ENCODE measurements around the gene CENPS. TPM values are rescaled to one million over a fixed set of nuclear protein-coding genes. Genes with fewer than 3 reads are reported as not detected.

The CENPS gene
- total RNA-seq, 2 experiments from 2014 or later = 18.3 to 21.9 TPM

DNA sequence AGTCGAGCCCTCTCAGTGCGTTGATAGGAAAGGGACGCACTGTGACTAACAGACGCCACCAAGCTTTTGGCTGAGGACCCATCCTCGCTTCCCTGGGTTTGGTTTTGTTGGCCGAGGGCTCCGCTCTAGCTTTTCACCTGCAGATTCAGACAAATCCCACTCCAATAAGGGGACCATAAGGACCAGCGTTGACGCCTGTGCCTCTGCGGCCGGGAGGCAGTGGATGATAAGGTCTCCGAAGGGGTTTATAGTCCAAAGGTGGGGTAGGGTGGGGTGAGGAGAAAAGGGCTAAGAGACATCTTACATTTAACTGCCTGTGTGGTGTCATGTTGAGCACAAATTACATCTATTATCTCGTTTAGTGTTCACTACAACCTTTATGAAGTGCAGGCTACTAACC lies 45.3 kb downstream of the CENPS start:
- H3K36me3 Mint-ChIP-seq (ENCODE audit: low read depth) = peaks cover 3% of the 10 kb centered on the region
- ChIA-PET POLR2A (interaction anchor here (0.8 to 1.5 kb wide), 4 partner anchors 10 to 45 kb away, joined by 3 to 6 read pairs (median 5); partner anchors contain the start of gene CENPS), CTCF (interaction anchor here (0.7 to 1.3 kb wide), 6 partner anchors 10 to 46 kb away, joined by 3 to 5 read pairs (median 4); partner anchors contain the start of gene CENPS)
- H3K27ac Mint-ChIP-seq = peak overlapping the region; percentile 92
- H3K27me3 Mint-ChIP-seq (ENCODE audit: low read depth) = no peaks in the 10 kb centered on the region
- peaks cover 52% of the 10 kb centered on the region for H3K4me1 Mint-ChIP-seq (ENCODE audit: low read depth)
- H3K9me3 Mint-ChIP-seq (ENCODE audit: insufficient read depth) = no peaks in the 10 kb centered on the region
- peak overlapping the region; percentile 94 for H3K4me3 Mint-ChIP-seq
- no peak for DNase-seq
- ATAC-seq = no peak

DNA sequence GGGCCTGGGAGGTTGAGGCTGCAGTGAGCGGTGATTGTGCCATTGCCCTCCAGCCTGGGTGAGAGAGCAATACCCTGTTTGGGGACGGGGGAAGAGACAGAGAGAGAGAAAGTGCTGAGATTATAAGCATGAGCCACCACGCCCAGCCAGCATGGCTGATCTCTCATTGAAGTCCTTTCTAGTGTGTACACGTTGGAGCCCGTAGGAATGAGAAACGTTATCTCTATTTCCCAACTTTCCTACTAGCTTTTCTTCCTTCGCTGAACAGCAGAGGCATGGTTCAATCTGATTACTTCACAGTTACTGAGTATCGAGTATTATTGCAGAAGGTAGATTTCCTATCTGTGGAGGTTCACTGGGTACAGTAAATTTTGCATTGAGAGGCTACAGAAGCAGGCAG lies 49.1 kb downstream of the CENPS start:
- POLR2A ChIA-PET = no interaction called here
- ATAC-seq = no peak
- Mint-ChIP-seq H3K9me3 (ENCODE audit: insufficient read depth) (no peaks in the 10 kb centered on the region), H3K4me1 (ENCODE audit: low read depth) (peaks cover 25% of the 10 kb centered on the region), H3K27me3 (ENCODE audit: low read depth) (no peaks in the 10 kb centered on the region), H3K4me3 (no peak overlapping the region), H3K27ac (no peak overlapping the region), H3K36me3 (ENCODE audit: low read depth) (peaks cover 3% of the 10 kb centered on the region)
- no peak for DNase-seq
- CTCF ChIA-PET = interaction anchor here (0.9 to 1.1 kb wide), 2 partner anchors 15 to 28 kb away, joined by 3 to 5 read pairs; no protein-coding TSS in a partner anchor

DNA sequence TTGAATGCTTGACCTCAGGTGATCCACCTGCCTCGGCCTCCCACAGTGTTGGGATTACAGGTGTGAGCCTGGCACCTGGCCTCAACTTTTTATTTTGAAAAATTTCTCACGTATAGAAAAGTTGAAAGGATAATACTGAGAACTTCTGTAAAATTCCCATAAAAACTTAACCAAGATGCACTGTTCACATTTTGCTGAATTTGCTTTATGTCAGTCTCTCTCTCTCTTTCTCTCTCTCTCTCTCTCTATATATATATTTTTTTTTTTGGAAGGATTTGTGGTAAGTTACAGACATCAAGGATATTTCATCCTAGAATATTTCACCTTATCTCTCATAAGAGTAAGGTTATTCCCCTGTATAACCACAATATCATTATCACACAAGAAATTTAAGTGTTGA lies 50.4 kb downstream of the CENPS start:
- DNase-seq = no peak
- H3K4me1 Mint-ChIP-seq (ENCODE audit: low read depth) = peaks cover 18% of the 10 kb centered on the region
- H3K9me3 Mint-ChIP-seq (ENCODE audit: insufficient read depth) = no peaks in the 10 kb centered on the region
- no peak overlapping the region for H3K4me3 Mint-ChIP-seq
- ChIA-PET POLR2A (no interaction called here), CTCF (no interaction called here)
- H3K27me3 Mint-ChIP-seq (ENCODE audit: low read depth) = no peaks in the 10 kb centered on the region
- ATAC-seq = no peak
- H3K27ac Mint-ChIP-seq = no peak overlapping the region
- H3K36me3 Mint-ChIP-seq (ENCODE audit: low read depth) = no peaks in the 10 kb centered on the region

DNA sequence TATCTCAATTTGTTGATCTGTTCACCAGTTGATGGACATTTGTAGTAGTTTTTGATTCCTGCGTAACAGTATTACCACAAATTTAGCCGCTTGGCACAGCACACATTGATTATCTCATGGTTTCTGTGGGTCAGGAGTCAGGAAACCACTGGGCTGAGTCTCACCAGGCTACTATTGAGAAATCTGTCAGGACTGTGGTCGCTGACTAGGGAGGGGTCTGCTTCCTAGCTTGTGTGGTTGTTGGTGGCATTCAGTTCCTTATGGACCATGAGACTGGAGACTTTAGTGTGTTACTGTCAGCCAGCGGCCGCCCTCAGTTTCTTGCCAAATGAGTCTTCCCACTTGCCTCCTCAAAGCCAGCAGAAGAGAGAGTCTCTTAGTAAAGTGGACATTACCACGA lies 54.3 kb downstream of the CENPS start:
- Mint-ChIP-seq H3K9me3 (ENCODE audit: insufficient read depth) (no peaks in the 10 kb centered on the region), H3K4me1 (ENCODE audit: low read depth) (peaks cover 6% of the 10 kb centered on the region), H3K27ac (no peak overlapping the region), H3K4me3 (no peak overlapping the region), H3K36me3 (ENCODE audit: low read depth) (peaks cover 7% of the 10 kb centered on the region), H3K27me3 (ENCODE audit: low read depth) (no peaks in the 10 kb centered on the region)
- POLR2A ChIA-PET = no interaction called here
- ATAC-seq = no peak
- CTCF ChIA-PET = interaction anchor here (3.6 kb wide), 1 partner anchor 10 kb away, joined by 37 read pairs; no protein-coding TSS in a partner anchor
- DNase-seq = no peak

DNA sequence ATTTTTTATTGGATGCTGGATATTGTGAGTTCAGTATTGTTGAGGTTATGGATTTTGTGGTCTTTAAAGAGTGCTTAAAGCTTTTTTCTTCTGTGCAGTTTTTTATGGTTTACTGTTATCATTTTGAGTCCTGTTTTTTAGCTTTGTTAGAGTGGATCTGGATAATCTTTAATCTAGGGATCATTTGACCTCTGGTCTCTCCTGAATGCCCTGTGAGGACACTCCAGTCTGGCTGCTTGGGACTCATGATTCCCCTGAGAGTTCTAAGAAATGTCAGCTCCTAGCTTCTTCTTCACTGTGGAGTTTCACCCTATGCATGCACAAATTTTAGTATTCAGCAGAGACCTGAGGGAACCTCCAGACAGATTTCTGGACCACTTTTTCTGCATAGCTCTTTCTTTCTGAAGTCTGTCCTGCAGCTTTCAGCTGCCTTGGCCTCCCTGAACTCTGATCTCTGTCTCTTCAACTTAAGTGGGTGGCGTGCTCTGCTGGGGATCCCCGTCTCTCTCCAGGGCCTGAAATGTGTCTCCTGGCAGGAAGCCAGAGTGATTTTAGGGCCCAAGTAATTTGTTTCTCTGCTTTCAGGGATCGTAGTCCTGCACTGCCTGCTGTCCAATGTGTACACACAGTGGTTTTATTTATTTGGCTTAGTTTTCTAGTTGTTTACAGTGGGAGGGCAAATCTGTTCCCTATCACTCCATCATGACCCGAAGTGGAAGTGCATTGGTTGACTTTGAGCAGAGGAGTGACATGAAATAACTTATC lies 59.2 kb downstream of the CENPS start:
- Mint-ChIP-seq H3K4me3 (no peak overlapping the region), H3K27me3 (ENCODE audit: low read depth) (no peaks in the 10 kb centered on the region), H3K27ac (no peak overlapping the region), H3K36me3 (ENCODE audit: low read depth) (peaks cover 7% of the 10 kb centered on the region), H3K9me3 (ENCODE audit: insufficient read depth) (no peaks in the 10 kb centered on the region), H3K4me1 (ENCODE audit: low read depth) (peaks cover 18% of the 10 kb centered on the region)
- DNase-seq = no peak
- ATAC-seq = no peak
- ChIA-PET POLR2A (no interaction called here), CTCF (interaction anchor here (1.4 to 8.7 kb wide), 2 partner anchors 60 to 112 kb away, joined by 3 to 127 read pairs; partner anchors contain the start of gene CENPS)

DNA sequence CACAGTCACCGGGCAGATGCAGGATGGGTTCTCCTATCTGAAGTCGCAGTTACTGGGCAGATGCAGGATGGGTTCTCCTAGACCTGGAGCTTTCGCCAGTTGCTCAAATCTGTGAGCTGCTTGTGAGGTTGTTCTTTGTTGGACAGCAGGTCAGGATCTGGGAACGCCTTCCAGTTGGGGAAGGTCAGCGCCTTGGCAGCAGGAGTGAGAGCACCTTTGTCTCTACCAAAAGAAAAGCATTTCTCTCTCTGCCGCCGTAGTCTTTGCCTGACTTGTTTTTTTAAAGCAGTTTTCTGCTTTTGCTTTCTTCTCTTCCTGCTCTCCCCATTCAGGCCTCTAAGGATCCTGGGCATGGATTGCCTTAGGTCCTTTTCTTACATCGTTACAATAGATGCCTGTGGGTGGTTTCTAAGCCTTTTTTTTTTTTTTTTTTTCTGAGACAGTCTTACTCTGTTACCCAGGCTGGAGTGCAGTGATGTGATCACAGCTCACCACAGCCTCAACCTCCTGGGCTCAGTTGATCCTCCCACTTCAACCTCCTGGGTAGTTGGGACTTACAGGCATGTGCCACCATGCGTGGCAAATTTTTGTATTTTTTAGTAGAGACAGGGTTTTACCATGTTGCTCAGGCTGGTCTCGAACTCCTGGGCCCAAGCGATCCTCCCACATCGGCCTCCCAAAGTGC lies 60.2 kb downstream of the CENPS start:
- H3K4me1 Mint-ChIP-seq (ENCODE audit: low read depth) = peaks cover 28% of the 10 kb centered on the region

More for the DNA sequence above, 60.2 kb downstream of the CENPS start:
- no peak overlapping the region for H3K4me3 Mint-ChIP-seq
- ChIA-PET CTCF (interaction anchor here (2.1 to 8.7 kb wide), 3 partner anchors 13 to 281 kb away, joined by 7 to 127 read pairs (median 9); partner anchors contain the start of genes CENPS and KIF1B), POLR2A (no interaction called here)
- no peaks in the 10 kb centered on the region for H3K9me3 Mint-ChIP-seq (ENCODE audit: insufficient read depth)
- DNase-seq = no peak
- no peak for ATAC-seq
- H3K36me3 Mint-ChIP-seq (ENCODE audit: low read depth) = peaks cover 10% of the 10 kb centered on the region
- no peaks in the 10 kb centered on the region for H3K27me3 Mint-ChIP-seq (ENCODE audit: low read depth)
- no peak overlapping the region for H3K27ac Mint-ChIP-seq

Other genes with a start within 250 kb of the CENPS start
- gene KIF1B, start 219.9 kb upstream of the CENPS start, total RNA-seq = 1 to 10 TPM; 9.2 to 9.6 TPM
- gene PGD, start 31.4 kb upstream of the CENPS start, total RNA-seq = 10 to 100 TPM; 88.3 to 91.8 TPM
- under 1 TPM in 1 of 2 experiments, not detected in 1; 0.95 TPM for gene CORT, start 19.6 kb downstream of the CENPS start, total RNA-seq
- gene DFFA, start 42.1 kb downstream of the CENPS start, total RNA-seq = 10 to 100 TPM; 38.7 to 39.5 TPM
- 10 to 100 TPM; 17.7 to 19.1 TPM for gene PEX14, start 44.5 kb downstream of the CENPS start, total RNA-seq

All from activated CD8-positive, alpha-beta T cell treated with anti-CD3 and anti-CD28 coated beads, Interleukin-2, amount 10 ng/mL, durations not matched to agents 7 days and 5 days (primary cell).